RPMI8226 (cell line): ENCODE results near the gene FAM13C.

Experiments
- DNase-seq: peaks from one replicate; pipeline ENCODE4 v3.0.0-alpha.2; 2015

FAM13C gene

GRCh38 chr10:59312247-59312646 lies 50.1 kb downstream of the FAM13C start:
- DNase-seq = no peak

- DNase-seq = no peak
These were observed 51.3 kb downstream of the FAM13C start for GRCh38 chr10:59311025-59311424.

GRCh38 chr10:59310324-59310914 lies 51.9 kb downstream of the FAM13C start:
- DNase-seq = no peak

GRCh38 chr10:59304521-59305097 lies 57.7 kb downstream of the FAM13C start:
- DNase-seq = no peak

GRCh38 chr10:59303018-59303417 lies 59.3 kb downstream of the FAM13C start:
- no peak for DNase-seq

GRCh38 chr10:59302381-59302780 lies 60.0 kb downstream of the FAM13C start:
- no peak for DNase-seq

- no peak for DNase-seq
These were observed 61.1 kb downstream of the FAM13C start for GRCh38 chr10:59301067-59301754.

- DNase-seq = no peak
These were observed 62.0 kb downstream of the FAM13C start for GRCh38 chr10:59300386-59300785.

GRCh38 chr10:59299933-59300332 lies 62.4 kb downstream of the FAM13C start:
- no peak for DNase-seq

GRCh38 chr10:59290448-59290847 lies 71.9 kb downstream of the FAM13C start:
- DNase-seq = no peak

GRCh38 chr10:59289853-59290252 lies 72.5 kb downstream of the FAM13C start:
- no peak for DNase-seq

- no peak for DNase-seq
These were observed 74.6 kb downstream of the FAM13C start for GRCh38 chr10:59287587-59288255.

GRCh38 chr10:59285848-59286247 lies 76.5 kb downstream of the FAM13C start:
- no peak for DNase-seq

GRCh38 chr10:59285073-59285472 lies 77.3 kb downstream of the FAM13C start:
- no peak for DNase-seq

GRCh38 chr10:59284118-59284975 lies 78.0 kb downstream of the FAM13C start:
- DNase-seq = no peak

GRCh38 chr10:59283456-59284091 lies 78.8 kb downstream of the FAM13C start:
- DNase-seq = no peak

- no peak for DNase-seq
These were observed 80.5 kb downstream of the FAM13C start for GRCh38 chr10:59281861-59282260.

- DNase-seq = no peak
These were observed 82.3 kb downstream of the FAM13C start for GRCh38 chr10:59279991-59280505.

GRCh38 chr10:59279476-59279875 lies 82.9 kb downstream of the FAM13C start:
- no peak for DNase-seq

GRCh38 chr10:59276919-59277318 lies 85.4 kb downstream of the FAM13C start:
- DNase-seq = no peak

- no peak for DNase-seq
These were observed 86.2 kb downstream of the FAM13C start for GRCh38 chr10:59276133-59276532.

GRCh38 chr10:59273445-59273844 lies 88.9 kb downstream of the FAM13C start:
- DNase-seq = no peak
